Measurements from ENCODE around the gene CNDP2.

The CNDP2 gene

GRCh38 chr18:74495581-74496507 lies at the start of gene CNDP2:
CNDP2 (plus strand) TSS chr18:74496363; CDS start chr18:74499974, 3,611 bp downstream.
- peak; percentile 98 to 99 (median 98) for DNase-seq (ENCODE audit: low read depth in 3 of 3)

DNA sequence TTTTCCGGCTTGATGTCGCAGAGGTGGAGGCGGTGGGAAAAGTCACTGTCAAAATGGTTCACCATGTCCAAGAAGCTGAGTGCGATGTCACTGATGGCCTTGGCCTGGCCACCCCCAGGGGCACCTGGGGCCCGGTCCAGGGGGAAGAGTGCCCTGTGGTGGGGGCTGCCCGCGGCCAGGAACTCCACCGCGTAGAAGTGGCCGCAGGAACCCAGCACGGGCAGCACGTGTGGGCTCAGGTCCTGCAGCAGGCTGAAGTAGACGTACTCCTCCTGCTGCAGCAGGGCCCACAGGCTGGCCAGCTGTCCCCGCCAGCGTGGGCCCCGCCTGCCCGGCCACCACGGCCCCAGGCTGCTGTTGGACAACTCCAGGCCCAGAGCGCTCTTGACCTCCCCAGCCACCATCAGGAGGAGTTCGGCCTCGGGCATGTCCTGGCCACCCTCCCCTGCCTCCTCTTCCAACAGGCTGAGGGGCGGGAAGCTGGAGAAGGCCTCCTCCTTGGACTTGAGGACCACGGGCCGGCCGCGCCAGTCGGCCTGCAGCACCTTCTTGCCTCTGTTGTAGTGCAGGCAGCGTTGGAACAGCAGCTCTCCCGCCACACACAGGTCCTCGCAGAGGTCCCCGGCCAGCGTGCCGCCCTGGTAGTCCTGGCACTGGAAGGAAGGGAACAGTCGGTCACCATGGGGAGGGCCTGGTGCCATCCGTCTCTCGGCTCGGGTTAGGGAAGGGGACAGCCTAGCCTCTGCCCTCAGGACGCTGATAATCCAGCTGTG lies 49.3 kb upstream of the CNDP2 start:
- no peak for DNase-seq (ENCODE audit: low read depth in 3 of 3)

DNA sequence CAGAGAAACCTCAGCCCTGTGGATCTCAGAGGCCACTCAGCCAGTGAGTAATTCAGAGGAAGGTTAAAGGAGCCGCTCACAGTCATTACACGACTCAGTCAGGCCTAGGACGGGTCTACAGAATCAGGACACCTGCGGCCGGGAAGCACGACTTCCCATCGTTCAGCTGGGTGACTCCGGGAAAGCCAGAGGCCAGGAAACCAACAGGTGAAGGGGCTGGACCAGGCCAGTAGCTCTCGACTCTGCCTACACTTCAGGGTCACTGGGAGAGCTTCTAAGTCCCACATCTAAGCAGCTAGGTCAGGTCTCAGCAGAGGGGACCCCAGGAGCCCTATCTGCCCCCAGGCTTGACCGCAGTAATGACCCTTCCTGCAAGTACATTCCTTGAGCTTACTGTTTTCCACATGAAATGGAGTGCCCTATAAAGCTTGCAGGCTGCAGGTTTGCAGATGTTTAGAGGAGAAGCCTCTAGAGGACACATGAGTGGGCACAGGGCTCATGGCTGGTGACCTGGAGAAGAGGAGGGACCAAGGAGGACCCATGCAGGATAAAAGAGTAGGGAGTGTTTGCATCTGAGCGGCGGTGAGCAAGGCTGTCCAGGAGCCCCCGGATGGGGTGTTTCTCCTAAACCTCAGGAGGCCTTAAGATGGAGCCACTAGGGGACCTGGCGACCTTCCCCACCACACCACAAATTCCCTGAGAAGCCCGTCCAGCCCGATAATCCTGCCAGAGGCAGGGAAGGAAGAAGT lies 48.6 kb upstream of the CNDP2 start:
- no peak for DNase-seq (ENCODE audit: low read depth in 3 of 3)

- no peak for DNase-seq (ENCODE audit: low read depth in 3 of 3)
Measured at GRCh38 chr18:74450626-74451025, 45.5 kb upstream of the CNDP2 start.

DNA sequence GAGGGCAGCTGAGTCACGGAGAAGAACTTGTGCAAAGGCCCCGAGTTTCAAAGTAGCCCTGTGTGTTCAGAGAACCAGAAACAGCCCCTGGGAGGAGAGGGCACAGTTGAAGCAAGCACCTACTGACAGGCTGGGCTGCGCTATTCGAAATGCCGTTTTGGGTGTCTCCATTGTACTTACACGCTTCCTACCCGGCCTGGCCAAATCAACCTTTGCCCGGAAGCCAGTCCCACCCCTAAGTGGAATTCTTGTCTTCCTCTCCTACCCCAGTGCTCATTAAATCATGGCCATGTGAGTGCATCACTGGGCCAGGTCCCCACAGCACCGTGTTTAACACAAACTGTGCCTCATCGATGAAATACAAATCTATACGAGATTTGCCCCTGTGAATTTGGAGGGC lies 45.0 kb upstream of the CNDP2 start:
- no peak for DNase-seq (ENCODE audit: low read depth in 3 of 3)

DNA sequence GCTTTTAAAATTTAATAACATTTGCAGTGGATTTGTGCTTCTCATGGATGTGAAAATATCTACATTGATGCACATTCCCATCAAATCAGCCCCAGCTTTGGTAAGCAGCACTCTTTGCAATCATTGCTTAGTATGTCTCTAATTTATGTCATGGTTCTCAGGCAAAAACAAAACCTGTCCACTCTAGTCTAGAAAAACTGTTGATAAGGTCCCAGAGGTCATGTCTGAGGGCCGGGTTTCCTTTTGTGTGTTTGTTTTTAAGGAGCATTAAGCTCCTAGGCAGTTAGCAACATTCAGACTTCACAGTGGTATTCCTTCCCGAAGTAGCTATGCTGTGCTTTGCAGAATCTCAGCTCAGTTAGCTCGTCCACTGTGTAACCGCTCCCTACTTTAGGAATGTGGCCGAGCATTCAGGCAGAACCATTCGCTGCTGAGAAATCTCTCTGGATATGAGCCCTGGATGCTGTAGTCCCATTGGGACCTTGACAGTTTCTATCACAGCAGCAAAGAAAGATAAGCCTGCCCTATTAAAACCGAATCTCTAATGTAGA lies 43.1 kb upstream of the CNDP2 start:
- no peak for DNase-seq (ENCODE audit: low read depth in 3 of 3)

- DNase-seq (ENCODE audit: low read depth in 3 of 3): no peak
Measured at GRCh38 chr18:74453642-74454198, 42.4 kb upstream of the CNDP2 start.

DNA sequence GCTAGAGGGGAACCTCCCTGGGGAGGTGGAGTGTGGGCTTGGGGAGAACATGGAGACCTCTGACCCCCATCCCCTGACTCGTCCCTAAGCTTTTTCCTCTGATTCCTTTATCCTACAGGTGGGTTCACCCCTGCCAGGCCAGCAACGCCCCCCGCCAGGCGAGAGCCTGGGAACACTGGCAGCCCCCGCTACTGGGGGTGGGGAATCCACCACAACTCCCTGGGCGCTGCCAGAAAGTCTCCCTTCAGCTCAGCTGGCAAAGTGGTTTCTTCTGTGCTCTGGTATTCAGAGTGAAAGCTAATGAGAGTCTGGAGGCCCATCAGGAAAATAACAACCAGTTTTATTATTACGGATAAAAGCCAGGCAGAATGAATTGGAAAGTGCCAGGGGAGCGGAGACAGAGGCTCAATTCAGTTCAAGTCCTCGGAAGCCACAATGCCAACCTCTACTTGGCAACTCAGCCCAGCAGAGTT lies 41.8 kb upstream of the CNDP2 start:
- no peak for DNase-seq (ENCODE audit: low read depth in 3 of 3)

DNA sequence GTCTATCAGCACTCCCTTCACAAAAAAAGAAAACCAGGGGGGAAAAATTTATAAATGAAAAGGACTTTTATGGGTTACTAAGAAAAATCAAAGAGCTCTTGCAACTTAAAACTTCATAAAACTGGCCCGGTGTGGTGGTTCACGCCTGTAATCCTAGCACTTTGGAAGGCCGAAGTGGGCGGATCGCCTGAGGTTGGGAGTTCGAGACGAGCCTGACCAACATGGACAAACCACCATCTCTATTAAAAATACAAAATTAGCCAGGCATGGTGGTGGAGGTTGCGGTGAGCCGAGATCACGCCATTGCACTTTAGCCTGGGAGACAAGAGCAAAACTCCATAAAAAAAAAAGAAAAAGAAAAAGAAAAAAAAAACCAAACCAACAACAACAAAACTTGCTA lies 40.8 kb upstream of the CNDP2 start:
- DNase-seq (ENCODE audit: low read depth in 3 of 3): no peak

DNA sequence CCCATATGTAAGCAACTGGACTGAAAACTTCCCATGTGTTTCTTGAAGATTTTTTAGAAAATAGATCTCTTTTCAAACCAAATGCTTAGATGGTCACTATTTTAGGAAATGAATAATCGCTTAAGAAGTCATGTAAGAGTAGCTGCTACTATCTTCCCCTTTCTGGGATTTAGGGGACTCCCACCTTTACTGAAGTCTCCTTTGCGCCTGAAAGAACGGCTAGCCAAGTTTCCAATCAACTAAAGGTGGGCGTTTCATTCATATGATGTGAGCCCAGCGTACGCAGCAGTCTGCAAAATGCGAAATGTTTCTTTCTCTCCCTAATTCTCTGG lies 40.2 kb upstream of the CNDP2 start:
- no peak for DNase-seq (ENCODE audit: low read depth in 3 of 3)

DNA sequence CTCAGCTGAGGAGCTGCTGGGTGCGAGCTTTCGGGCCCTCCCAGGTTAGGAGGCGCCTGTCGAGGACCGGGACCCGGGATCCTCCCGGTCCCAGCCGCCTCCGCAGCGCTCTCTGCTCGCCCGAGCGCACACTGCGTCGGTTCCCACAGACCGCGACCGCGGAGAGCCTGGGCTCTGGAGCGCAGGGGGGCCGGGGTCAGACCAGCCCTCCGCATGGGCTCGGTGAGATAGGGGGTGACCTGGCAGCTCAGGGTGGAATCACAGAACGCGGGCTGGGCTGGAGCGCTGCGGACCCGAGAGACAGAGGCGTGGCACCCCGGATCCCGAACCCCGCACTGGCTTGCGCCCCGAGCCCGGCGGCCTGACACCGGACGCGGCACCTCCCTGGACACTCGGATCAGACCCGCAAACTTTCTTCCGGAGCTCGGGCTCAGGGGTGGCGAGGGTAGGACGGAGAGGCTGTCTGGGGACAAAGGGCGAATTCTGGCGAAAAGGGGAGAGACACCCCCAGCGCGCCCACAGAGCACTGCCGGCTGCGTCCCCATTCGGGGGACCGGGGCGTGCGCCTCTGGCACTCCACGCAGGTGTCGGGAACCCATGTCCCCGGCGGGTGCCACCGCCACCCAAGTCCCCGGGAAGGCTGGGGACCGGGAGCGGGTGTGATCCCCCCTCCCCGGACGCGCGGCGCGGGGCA lies 39.7 kb upstream of the CNDP2 start:
- DNase-seq (ENCODE audit: low read depth in 3 of 3): no peak

- DNase-seq (ENCODE audit: low read depth in 3 of 3): no peak
Measured at GRCh38 chr18:74457043-74457724, 39.0 kb upstream of the CNDP2 start, which contains the start of gene DIPK1C. DIPK1C (minus strand) TSS chr18:74457308; CDS start chr18:74457259, 49 bp downstream.

DNA sequence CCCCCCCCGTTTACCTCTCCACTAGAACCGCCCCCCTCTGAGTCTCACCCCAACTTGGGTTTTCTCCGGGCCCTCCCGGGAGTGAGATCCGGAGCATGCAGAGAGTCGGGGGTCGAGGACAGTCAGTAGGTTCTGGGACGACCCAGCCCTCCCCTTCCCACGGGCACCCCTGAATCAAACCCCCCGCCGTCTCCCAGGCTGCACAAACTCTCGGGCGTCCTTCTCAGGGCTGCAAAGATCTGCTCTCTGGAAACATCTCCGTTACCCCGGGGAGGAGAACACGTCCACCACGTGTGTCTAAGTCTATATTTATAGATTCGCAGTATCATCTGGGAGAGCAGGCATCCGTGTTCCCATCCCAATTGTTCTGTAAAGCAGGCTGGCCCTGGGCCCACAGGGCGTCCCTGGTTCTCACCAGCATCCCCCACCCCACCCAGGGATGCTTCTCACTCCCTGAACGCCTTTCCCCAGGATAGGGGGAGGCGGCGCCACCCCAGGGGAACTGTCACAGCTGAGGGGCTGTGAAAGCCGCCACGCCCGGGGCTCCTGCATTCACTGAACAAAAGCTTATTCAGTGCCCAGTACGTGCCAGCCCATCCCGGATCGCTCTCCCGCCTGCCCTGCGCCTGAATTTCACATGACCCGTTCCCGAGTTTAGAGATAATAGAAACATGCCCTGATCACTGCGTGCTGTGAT lies 38.3 kb upstream of the CNDP2 start:
- no peak for DNase-seq (ENCODE audit: low read depth in 3 of 3)

DNA sequence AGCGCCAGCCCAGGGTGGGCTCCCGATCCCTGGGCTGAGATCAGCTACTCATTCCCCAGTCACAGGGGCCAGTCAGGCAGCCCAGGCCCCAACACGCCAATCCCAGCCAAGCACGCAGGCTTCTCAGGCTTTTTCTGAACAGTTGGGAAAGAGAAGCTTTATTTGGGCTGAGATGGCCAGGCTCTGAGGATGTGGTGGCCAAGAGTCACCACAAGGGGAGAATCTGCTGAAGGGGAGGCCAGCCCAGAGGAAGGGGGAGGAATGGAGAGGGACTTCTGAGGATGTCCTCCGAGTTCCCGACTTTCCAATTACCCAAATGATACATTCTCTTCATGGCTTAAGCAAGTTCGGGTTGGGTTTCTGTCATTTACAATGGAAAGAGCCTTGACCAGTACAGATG lies 36.3 kb upstream of the CNDP2 start:
- no peak for DNase-seq (ENCODE audit: low read depth in 3 of 3)

DNA sequence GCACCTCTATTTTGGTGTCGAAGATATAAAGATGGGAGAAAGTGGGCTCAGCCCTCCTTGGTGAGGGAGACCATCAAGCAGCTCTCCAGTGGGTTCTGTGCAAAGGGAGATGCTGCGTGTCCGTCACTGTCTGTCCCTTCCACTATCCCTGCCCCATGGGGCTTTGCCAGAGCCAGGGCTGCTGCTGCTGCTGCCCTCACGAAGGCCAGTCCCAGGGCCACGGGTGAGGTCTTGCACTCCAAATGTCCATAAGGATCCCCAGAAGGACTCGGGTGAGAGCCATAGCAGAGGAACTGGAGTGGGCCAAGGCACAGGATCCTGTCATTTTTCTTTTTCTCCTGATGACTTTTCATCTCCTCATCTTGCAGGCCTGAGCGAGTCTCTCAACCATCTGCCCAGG lies 35.3 kb upstream of the CNDP2 start:
- DNase-seq (ENCODE audit: low read depth in 3 of 3): no peak

GRCh38 chr18:74463254-74463653 lies 32.9 kb upstream of the CNDP2 start:
- no peak for DNase-seq (ENCODE audit: low read depth in 3 of 3)

GRCh38 chr18:74463983-74464382 lies 32.2 kb upstream of the CNDP2 start:
- DNase-seq (ENCODE audit: low read depth in 3 of 3): no peak

DNA sequence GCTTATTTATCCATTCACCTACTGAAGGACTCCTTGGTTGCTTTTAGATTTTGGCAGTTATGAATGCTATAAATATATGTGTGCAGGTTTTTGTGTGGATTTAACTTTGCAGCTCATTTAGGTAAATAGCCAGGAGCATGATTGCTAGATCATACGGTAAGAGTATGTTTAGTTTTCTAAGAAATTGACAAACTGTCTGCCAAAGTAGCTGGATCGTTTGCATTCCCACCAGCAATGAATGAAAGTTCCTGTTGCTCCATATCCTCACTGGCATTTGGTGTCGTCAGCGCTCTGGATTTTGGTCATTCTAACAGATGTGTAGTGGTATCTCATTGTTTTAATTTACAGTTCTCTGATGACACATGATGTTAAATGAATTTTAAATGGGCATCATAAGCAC lies 30.4 kb upstream of the CNDP2 start:
- no peak for DNase-seq (ENCODE audit: low read depth in 3 of 3)

- DNase-seq (ENCODE audit: low read depth in 3 of 3): no peak
Measured at GRCh38 chr18:74468547-74469061, 27.6 kb upstream of the CNDP2 start.
